SIG-M5 treated with dmso at 0.1 percent for 504 hours (cell line): Measurements from ENCODE around the gene HS6ST2.

ENCODE experiments used
- DNase-seq: peaks from one replicate; lab custom pipeline; 2025; ENCODE audit not compliant: unreplicated experiment; lab: John Stamatoyannopoulos, UW

The HS6ST2 gene

GRCh38 chrX:132853040-132853439, 105.4 kb downstream of the HS6ST2 start:
- no peak for DNase-seq

- no peak for DNase-seq
These were observed 110.0 kb downstream of the HS6ST2 start for GRCh38 chrX:132848296-132848970.

GRCh38 chrX:132843363-132843762, 115.1 kb downstream of the HS6ST2 start:
- DNase-seq, result no peak

GRCh38 chrX:132842460-132843238, 115.8 kb downstream of the HS6ST2 start:
- DNase-seq, result no peak

GRCh38 chrX:132837967-132838366, 120.5 kb downstream of the HS6ST2 start:
- no peak for DNase-seq

- DNase-seq, result no peak
These were observed 121.3 kb downstream of the HS6ST2 start for GRCh38 chrX:132837126-132837525.

- DNase-seq, result no peak
These were observed 122.0 kb downstream of the HS6ST2 start for GRCh38 chrX:132836471-132836870.

- no peak for DNase-seq
These were observed 123.7 kb downstream of the HS6ST2 start for GRCh38 chrX:132834741-132835140.

GRCh38 chrX:132834109-132834508, 124.3 kb downstream of the HS6ST2 start:
- DNase-seq, result no peak

GRCh38 chrX:132833373-132833772, 125.1 kb downstream of the HS6ST2 start:
- DNase-seq, result no peak

- DNase-seq, result no peak
These were observed 127.0 kb downstream of the HS6ST2 start for GRCh38 chrX:132831336-132831973.

GRCh38 chrX:132822634-132823012, 135.8 kb downstream of the HS6ST2 start:
- no peak for DNase-seq

GRCh38 chrX:132821974-132822633, 136.3 kb downstream of the HS6ST2 start:
- no peak for DNase-seq

GRCh38 chrX:132820675-132821074, 137.8 kb downstream of the HS6ST2 start:
- no peak for DNase-seq

- DNase-seq, result no peak
These were observed 138.6 kb downstream of the HS6ST2 start for GRCh38 chrX:132819711-132820264.

- no peak for DNase-seq
These were observed 139.8 kb downstream of the HS6ST2 start for GRCh38 chrX:132818638-132819037.

GRCh38 chrX:132815643-132816042, 142.8 kb downstream of the HS6ST2 start:
- no peak for DNase-seq

GRCh38 chrX:132810964-132811712, 147.3 kb downstream of the HS6ST2 start:
- no peak for DNase-seq

GRCh38 chrX:132810488-132810887, 147.9 kb downstream of the HS6ST2 start:
- DNase-seq, result no peak

GRCh38 chrX:132809581-132809980, 148.8 kb downstream of the HS6ST2 start:
- no peak for DNase-seq
